Ascending aorta (tissue), 2 donors: ENCODE measurements around the gene LCLAT1. TPM values are rescaled to one million over a fixed set of nuclear protein-coding genes. Genes with fewer than 3 reads are reported as not detected.
"Not testable (repeated sequence)": the region's sequence is repeated elsewhere in the genome, so short reads cannot be mapped to it uniquely, and the experiment has no call there.

Source experiments
- DNase-seq, 2 donors: peaks; one replicate each; pipeline ENCODE4 v3.0.0-alpha.2; 2019; ENCODE audit warnings: low spot score in 2 of 2
- H3K27ac ChIP-seq, 2 donors: fragments of 200-600 bp; sonication (generic); one replicate each; pipeline ENCODE4 v1.5.1; 2016 to 2017; ENCODE audit warnings: mild to moderate bottlenecking in 1 of 2
- H3K27me3 ChIP-seq: fragments of 200-600 bp; sonication (generic); one replicate; pipeline ENCODE4 v1.5.1; 2017
- H3K36me3 ChIP-seq, 2 donors: fragments of 200-600 bp; sonication (generic); one replicate each; pipeline ENCODE4 v1.5.1; 2016
- H3K4me1 ChIP-seq, 2 donors: fragments of 200-600 bp; sonication (generic); one replicate each; pipeline ENCODE4 v1.5.1; 2016 to 2017; ENCODE audit warnings: mild to moderate bottlenecking in 1 of 2
- H3K4me3 ChIP-seq, 2 donors: fragments of 200-600 bp; sonication (generic); one replicate each; pipeline ENCODE4 v1.5.1; 2016 to 2017; ENCODE audit warnings: mild to moderate bottlenecking in 1 of 2
- H3K9me3 ChIP-seq, 2 donors: fragments of 200-600 bp; sonication (generic); one replicate each; pipeline ENCODE4 v1.5.1; 2016
- intact Hi-C: fragments of 100-400 bp; cut with DNase I; formaldehyde crosslinking; loops from one replicate; pipeline ENCODE4 v1.15.1; 2023
- total RNA-seq: library from RNA; depleted of rRNA; stranded (reverse); fragments of >200 nt; gene quantifications from one replicate; pipeline ENCODE4 v1.1.0, GENCODE V29; 2016
- TF ChIP-seq, protein P1 (sequence below), 3 experiments: fragments of 200-600 bp in 2 of 3; fragments of 450-650 bp in 1 of 3; sonication (generic) in 2 of 3; IDR thresholded peaks; one replicate each; pipeline ENCODE4 v1.5.1; 2016 to 2019; ENCODE audit warnings: antibody characterized with exemption in 3 of 3, mild to moderate bottlenecking in 1 of 3, moderate library complexity in 1 of 3

Gene LCLAT1
- total RNA-seq, 1 donor from 2014 or later: 9.8 TPM

- H3K27me3 ChIP-seq: no peaks in the 10 kb centered on the region
- TF ChIP-seq, protein P1, sequence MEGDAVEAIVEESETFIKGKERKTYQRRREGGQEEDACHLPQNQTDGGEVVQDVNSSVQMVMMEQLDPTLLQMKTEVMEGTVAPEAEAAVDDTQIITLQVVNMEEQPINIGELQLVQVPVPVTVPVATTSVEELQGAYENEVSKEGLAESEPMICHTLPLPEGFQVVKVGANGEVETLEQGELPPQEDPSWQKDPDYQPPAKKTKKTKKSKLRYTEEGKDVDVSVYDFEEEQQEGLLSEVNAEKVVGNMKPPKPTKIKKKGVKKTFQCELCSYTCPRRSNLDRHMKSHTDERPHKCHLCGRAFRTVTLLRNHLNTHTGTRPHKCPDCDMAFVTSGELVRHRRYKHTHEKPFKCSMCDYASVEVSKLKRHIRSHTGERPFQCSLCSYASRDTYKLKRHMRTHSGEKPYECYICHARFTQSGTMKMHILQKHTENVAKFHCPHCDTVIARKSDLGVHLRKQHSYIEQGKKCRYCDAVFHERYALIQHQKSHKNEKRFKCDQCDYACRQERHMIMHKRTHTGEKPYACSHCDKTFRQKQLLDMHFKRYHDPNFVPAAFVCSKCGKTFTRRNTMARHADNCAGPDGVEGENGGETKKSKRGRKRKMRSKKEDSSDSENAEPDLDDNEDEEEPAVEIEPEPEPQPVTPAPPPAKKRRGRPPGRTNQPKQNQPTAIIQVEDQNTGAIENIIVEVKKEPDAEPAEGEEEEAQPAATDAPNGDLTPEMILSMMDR (IDR thresholded peaks at IDR 0.05): no peak
- H3K4me3 ChIP-seq: no peak overlapping the region
- no peak for DNase-seq
- H3K4me1 ChIP-seq: peaks cover 0 to 4% of the 10 kb centered on the region in 2 donors
- intact Hi-C loops: loop anchor here (5.0 kb wide), 1 partner anchor 203 kb away; no protein-coding TSS in a partner anchor
- no peaks in the 10 kb centered on the region for H3K36me3 ChIP-seq
- H3K27ac ChIP-seq: no peak overlapping the region
- peaks cover 0 to 10% of the 10 kb centered on the region in 2 donors for H3K9me3 ChIP-seq
These were observed 57.7 kb downstream of the LCLAT1 start for GRCh38 chr2:30504731-30505130.

DNA sequence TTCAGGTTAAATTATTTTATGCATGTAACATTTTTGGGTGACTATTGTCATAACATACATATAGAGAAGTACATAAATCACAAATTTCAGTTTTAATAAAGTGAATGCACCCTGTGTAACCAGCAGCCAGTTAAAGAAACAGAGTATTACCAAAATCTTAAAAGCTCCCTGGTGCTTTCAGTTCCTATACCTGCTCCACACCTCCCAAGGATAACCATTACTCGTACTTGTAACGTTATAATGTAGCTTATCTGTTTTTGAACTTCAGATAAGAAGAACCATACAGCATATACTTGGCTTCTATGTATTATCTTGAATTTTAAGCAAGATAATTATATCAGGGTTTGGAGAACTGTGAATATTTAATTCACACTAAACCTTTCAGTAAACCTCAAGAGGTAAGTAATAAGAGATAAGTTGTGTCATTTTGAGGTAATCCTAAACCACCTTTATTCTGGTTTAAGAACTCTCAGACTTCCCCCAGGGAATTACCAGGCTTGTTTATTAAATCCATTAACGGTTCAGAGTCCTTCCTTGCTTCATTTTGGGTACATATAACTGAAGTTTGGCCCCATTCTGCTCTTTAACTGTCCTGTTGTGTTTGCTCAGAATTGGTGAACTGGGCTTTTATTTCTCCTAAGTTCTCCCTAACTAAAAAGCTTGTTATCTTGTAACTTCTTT lies 58.6 kb downstream of the LCLAT1 start:
- Histone ChIP-seq H3K9me3 (peaks cover 0 to 4% of the 10 kb centered on the region in 2 donors), H3K4me3 (no peak overlapping the region), H3K27ac (no peak overlapping the region), H3K27me3 (no peaks in the 10 kb centered on the region), H3K4me1 (peaks cover 0 to 4% of the 10 kb centered on the region in 2 donors), H3K36me3 (no peaks in the 10 kb centered on the region)
- TF ChIP-seq, protein P1 (IDR thresholded peaks at IDR 0.05): no peak
- intact Hi-C loops: no loop called here
- DNase-seq: no peak

GRCh38 chr2:30507460-30507859 lies 60.4 kb downstream of the LCLAT1 start:
- H3K4me1 ChIP-seq, H3K36me3 ChIP-seq, H3K27me3 ChIP-seq, H3K9me3 ChIP-seq, DNase-seq, intact Hi-C loops, H3K4me3 ChIP-seq, H3K27ac ChIP-seq: not testable (repeated sequence)

- H3K4me3 ChIP-seq: no peak overlapping the region
- H3K27ac ChIP-seq: no peak overlapping the region
- H3K27me3 ChIP-seq: no peaks in the 10 kb centered on the region
- TF ChIP-seq, protein P1 (IDR thresholded peaks at IDR 0.05): no peak
- no peaks in the 10 kb centered on the region for H3K9me3 ChIP-seq
- H3K36me3 ChIP-seq: no peaks in the 10 kb centered on the region
- intact Hi-C loops: no loop called here
- H3K4me1 ChIP-seq: no peaks in the 10 kb centered on the region
- DNase-seq: no peak
These were observed 62.7 kb downstream of the LCLAT1 start for GRCh38 chr2:30509716-30510115.

- DNase-seq: no peak
- intact Hi-C loops: no loop called here
- no peaks in the 10 kb centered on the region for H3K4me1 ChIP-seq
These were observed 63.4 kb downstream of the LCLAT1 start for GRCh38 chr2:30510409-30510808.

More at GRCh38 chr2:30510409-30510808, 63.4 kb downstream of the LCLAT1 start:
- no peaks in the 10 kb centered on the region for H3K27me3 ChIP-seq
- TF ChIP-seq, protein P1 (IDR thresholded peaks at IDR 0.05): no peak
- H3K36me3 ChIP-seq: no peaks in the 10 kb centered on the region
- no peak overlapping the region for H3K27ac ChIP-seq
- H3K4me3 ChIP-seq: no peak overlapping the region
- no peaks in the 10 kb centered on the region for H3K9me3 ChIP-seq
